UCSD-AML1 (cell line): ENCODE data around the gene C16orf86.
A peak's percentile ranks its signal among the peaks of the same experiment; 100 is the strongest.

ENCODE experiments used
- DNase-seq: peaks from one replicate; lab custom pipeline; 2025; ENCODE audit not compliant: unreplicated experiment; lab: John Stamatoyannopoulos, UW

The C16orf86 gene

GRCh38 chr16:67666559-67667452 is at the start of gene C16orf86, which contains the start of gene ENKD1:
Gene C16orf86, plus strand, starts transcription at chr16:67666814. Its CDS starts 157 bp downstream, at chr16:67666971.
Gene ENKD1, minus strand, starts transcription at chr16:67666750. Its CDS starts 308 bp downstream, at chr16:67666442.
- peak; percentile 82 for DNase-seq

DNA sequence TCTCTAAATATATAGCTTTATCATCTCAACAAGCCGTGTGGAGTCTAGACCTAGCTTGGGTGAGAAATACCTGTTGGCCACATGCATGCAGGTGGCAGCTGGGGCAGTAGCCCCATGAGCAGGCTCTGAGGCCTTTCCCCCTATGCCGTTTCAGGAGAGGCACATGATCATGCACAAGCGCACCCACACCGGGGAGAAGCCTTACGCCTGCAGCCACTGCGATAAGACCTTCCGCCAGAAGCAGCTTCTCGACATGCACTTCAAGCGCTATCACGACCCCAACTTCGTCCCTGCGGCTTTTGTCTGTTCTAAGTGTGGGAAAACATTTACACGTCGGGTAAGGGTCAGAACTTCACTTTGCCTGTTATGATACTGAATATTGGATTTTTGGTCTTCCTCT is 38.4 kb upstream of the C16orf86 start:
- DNase-seq, result no peak

DNA sequence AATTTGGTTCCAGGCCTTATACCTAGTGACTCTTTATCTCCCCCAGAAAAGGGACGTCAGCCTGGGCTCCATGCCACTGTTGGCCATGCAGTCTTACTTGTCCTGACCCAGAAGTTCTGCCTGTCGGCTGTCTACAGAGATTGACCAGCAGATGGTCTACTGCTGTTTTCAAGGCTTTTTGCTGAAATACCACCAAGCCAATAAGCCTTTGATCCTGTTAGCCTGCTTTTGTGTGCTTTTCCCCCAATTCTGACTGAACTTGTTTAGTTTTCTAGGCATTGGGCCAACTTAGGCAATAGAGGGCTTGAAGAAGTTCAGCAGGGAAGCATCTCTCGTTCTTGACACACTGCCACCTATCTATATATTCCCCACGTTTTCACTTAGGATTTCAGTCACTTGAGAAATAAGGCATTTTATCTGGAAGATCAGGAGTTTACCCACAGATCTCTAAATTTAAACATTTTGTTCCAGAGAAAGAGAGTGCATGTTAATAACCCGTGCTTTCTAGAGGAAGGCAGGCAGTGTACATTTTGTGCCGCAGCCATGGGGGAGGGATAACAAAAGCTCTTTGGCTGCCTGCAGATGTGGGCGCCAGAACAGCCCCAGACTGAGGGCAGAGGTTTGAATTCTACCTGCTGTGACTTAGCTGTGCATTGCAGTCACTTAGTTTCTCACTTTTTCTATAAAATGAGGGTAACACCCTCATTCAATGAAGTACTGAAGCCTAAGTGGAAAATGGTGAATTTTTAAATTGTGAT is 34.0 kb upstream of the C16orf86 start:
- DNase-seq, result no peak

DNA sequence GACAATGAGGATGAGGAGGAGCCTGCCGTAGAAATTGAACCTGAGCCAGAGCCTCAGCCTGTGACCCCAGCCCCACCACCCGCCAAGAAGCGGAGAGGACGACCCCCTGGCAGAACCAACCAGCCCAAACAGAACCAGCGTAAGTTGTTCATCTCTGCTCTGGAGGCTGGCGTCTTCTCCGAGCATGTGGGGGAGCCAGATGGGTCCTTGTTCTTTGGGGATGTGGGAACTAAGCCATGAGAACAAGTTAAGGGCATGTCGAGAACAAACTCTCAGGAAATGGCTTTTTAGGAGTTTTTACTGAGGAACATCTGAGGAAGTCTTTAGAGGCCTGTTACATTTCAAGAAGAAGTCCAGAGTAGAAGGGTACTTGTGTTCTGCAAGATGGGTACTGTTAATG is 29.9 kb upstream of the C16orf86 start:
- DNase-seq, result no peak

- DNase-seq, result no peak
These were observed 29.0 kb upstream of the C16orf86 start for GRCh38 chr16:67637625-67638024.

DNA sequence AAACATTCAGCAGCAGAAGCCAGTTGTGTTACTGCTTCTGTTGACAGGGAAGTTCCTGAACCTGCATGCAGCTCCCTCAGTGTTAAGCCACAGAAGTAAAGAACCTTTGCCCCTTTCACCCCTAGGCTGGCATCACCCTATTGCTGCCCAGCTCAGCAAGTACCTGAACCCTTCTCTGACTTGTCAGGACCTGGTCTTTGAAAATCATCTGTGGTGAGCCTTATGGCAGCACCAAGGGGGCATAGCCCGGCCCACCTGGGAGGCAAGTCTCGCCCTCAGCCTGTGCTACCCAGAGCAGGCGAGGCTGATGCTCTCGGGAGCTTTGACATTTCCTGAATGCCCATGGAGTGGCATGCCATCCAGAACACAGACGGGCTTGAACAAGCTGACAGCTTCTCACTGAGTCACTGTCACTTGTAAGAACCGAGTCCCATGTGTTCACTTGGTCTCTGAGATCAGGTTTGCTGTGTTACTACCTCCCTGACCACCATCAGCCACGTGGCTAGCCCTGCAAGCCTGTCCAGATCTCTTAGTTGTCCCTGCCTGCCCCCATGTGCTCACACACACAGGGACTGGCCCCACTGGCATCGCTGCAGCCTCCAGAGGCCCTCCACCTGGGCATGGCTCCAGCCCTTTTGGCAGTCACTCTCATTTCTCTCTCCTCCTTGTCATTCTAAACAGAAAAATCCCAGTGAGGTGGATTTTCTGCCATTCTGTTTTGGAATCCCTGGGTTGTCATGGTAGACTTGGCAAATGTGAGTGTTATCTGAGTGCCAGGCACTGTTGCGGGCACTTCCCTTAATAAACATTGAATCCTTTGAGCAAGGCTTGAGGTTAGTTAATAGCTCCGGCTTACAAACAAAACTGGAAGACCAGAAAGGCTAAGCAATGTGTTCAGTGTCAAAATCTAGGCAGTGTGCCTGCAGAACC is 24.6 kb upstream of the C16orf86 start:
- no peak for DNase-seq

GRCh38 chr16:67644038-67644437 is 22.6 kb upstream of the C16orf86 start:
- DNase-seq, result no peak

DNA sequence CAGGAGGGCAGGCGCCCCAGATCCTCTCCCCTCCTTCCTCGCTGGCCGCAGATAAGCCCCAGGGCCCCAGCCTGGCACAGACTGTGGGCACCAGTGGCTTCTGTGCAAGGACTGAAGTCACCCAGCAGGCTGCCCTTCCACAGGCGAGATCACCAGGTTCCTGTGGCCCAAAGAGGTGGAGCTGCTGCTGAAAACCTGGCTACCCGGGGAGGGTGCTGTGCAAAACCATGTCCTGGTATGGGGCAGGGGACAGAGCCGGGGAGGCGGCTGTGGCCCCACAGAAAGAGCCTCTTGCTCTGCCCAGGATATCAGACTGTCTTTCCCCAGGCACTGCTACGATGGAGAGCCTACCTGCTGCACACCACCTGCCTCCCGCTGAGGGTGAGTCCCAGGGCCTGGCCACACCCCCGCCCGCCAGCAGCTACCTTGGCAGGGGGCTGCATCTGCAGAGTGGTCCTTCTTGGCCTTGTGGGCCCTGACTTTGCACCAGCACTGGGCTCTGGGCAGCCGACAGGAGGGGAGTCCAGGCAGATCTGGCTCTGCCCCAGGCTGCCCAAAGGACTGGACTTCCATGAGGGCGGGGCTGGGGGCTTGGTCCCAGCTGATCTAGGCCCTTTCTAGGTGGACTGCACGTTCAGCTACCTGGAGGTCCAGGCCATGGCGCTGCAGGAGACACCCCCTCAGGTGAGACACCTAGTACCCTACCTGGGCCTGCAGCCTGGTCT is 21.1 kb upstream of the C16orf86 start:
- no peak for DNase-seq

- no peak for DNase-seq
These were observed 19.4 kb upstream of the C16orf86 start for GRCh38 chr16:67647111-67647651.

GRCh38 chr16:67647681-67648080 is 18.9 kb upstream of the C16orf86 start:
- no peak for DNase-seq

DNA sequence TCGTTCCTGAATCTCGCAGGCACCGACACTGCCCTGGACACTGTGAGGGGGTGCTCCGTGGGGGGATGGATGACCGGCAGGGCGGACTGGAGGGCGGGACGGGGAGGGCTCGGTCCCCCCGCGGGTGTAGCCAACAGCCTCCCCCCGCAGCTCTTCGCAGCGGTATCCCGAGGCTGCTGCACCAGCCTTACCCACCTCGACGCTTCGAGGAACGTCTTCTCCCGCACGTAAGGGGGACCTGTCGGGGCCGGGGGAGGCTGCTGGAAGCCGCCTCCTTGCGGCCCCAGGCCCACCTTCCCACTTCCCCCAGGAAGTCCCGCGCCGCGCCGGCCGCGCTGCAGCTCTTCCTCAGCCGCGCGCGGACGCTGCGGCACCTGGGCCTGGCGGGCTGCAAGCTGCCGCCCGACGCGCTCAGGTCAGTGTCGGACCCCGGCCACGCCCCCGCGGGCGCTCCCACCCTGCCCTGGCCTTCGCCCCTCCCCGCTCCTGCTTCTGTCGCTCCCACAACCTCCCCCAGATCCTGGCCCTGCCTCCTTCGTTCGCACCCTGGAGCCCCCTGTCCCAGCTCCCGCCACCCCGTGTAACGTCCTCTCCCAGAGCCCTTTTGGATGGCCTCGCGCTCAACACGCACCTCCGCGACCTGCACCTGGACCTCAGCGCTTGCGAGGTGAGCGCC is 18.4 kb upstream of the C16orf86 start:
- DNase-seq, result no peak

- no peak for DNase-seq
These were observed 17.7 kb upstream of the C16orf86 start for GRCh38 chr16:67648764-67649407.

- DNase-seq, result no peak
These were observed 17.1 kb upstream of the C16orf86 start for GRCh38 chr16:67649494-67649931.

DNA sequence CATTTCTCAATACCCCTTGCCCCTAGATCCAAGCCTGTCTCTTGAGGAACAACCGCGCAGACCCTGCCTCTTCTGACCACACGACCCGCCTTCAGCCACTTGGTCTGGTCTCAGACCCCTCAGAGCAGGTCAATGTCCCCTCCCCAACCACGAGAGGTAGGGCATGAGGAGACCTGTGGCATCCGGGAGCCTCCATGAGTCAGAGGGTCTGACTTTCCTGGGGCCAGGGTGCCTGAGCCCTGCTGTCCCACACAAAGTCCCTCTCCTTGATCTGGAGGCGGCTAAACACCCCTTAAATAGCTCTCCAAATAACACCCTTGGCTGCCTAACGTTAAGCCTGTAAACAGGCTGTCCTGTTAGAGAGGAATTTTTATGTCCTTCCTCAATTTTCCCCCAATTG is 16.6 kb upstream of the C16orf86 start:
- DNase-seq, result no peak

DNA sequence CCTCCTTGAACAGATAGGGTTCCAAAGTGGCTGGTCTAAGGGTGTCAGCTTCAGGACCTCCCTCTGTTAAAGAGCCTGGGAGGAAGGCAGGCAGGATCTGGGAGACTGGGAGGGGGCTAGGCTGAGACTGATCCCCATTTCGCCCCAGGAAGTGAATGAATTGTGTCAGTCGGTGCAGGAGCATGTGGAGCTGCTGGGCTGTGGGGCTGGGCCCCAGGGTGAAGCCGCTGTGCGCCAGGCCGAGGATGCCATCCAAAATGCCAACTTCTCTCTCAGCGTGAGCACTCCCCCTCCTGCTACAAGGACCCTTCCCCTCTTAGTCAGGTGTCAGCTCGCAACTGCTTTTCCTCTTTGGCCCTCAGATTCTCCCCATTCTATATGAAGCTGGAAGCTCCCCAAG is 15.6 kb upstream of the C16orf86 start:
- no peak for DNase-seq

GRCh38 chr16:67651847-67652246 is 14.8 kb upstream of the C16orf86 start:
- DNase-seq, result no peak

- no peak for DNase-seq
These were observed 14.0 kb upstream of the C16orf86 start for GRCh38 chr16:67652578-67653127.

- DNase-seq, result no peak
These were observed 13.4 kb upstream of the C16orf86 start for GRCh38 chr16:67653128-67653788.
